Hematopoietic multipotent progenitor cell treated with erythropoietin and hydrocortisone succinate and interleukin-3 and kit ligand, for 17 days (in vitro differentiated cells): ENCODE results near the gene SACM1L.
"Not testable (repeated sequence)": the region's sequence is repeated elsewhere in the genome, so short reads cannot be mapped to it uniquely, and the experiment has no call there.

Experiments
- DNase-seq: peaks from one replicate; pipeline ENCODE4 v3.0.0-alpha.2; 2015; ENCODE audit warnings: low spot score

SACM1L gene

DNA sequence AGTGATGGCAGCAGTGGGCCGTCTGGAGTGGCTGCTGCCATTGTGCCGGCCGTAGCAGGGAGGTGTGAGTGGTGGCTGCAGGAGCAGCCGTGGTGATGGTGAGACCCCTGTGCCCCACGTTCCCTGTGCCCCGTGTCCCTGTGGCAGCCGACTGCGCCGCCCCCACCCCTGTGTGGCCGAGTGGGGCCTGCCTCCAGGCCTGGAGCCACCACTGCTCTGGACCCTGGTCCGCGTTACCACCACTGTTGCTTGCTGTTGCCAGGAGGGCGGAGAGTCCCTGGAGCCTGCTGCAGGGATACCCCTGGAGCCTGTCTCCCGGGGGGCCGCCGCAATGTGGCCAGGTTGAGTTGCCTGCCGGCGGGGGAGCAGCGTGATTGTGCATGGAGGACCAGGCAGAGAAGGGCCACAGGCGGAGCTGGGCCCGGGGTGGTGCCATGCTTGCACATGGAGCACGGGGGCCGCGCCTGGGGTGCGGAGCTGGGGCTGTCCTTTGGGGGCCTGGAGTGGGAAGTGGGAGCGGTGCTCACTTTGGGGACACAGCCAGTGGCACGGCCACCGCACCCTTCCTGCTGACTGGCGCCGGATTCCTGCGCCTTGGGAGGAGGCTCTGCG lies 57.1 kb downstream of the SACM1L start:
- no peak for DNase-seq

DNA sequence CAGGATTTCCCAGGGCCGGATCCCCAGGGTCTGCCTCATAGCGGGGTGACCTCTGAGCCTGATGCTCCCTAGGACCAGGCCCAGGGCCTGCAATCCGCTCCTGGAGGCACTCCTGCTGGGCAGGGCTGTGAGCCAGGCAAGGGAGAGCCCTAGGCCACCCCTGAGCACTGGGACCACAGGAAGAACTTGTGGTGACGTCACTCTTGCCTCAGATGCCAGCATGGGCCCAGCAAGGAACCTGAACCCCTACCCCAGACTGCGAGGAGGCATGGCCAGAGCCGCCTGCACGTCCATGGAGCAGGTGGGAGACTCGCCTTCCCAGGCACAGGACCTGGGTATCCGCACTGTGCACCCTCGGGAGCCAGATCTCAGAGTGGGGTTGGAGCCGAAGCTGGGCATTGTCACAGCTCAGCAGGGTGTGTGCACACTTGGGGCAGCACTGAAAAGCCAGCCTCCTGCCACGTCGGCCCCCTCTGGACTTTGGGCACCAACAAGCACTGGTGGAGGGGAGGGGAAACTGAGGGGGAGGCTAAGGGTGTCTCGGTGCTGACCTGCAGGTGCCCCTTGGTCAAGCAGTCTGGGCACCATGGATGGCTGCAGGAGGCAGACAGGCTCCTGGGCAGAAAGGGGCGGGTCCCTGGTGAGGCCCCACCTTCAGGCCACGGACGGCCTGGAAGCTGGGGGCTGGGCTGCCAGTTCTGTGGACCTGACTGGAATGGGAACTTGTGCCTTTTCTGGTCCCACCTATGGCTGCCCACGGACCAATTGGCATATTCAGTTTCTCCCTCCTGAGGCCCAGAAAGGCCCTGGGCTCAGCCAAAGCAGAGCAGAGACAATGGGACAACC lies 57.8 kb downstream of the SACM1L start:
- no peak for DNase-seq

- no peak for DNase-seq
Observed at GRCh38 chr3:45748068-45748467, 58.9 kb downstream of the SACM1L start.

DNA sequence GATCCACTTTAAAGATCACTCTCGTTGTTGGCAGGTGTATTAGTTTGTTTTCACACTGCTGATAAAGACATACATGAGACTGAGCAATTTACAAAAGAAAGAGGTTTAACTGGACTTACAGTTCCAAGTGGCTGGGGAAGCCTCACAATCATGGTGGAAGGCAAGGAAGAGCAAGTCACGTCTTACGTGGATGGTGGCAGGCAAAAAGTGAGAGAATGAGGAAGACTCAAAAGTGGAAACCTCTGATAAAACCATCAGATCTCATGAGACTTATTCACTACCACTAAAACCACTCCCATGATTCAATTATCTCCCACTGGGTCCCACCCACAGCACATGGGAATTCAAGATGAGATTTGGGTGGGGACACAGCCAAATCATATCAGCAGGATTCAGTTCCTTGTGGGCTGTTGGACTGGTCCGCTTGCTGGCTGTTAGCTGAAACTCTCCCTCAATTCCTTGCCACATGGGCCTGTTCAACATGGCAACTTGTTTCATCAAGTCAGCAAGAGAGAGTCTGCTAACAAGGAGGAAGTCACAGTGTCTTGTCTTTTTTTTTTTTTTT lies 59.9 kb downstream of the SACM1L start:
- not testable (repeated sequence) for DNase-seq

DNA sequence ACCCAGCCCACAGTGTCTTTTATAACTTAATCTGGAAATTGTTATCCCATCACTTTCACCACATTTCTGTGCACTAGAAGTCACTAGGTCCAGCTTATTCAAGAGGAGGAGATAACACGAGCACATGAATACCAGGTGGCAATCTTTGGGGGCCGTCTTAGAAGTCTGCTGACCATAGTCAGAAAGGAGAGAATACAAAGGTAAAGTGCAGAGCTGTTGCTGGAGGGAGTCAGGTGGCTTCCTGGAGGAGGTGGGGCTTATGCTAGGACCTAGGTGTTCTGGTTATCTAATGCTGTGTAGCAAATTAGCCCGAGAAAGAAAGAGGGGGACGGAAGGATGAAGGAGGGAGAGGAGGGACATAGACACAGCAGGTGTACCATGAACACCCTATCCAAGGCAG lies 60.7 kb downstream of the SACM1L start:
- no peak for DNase-seq

GRCh38 chr3:45751537-45752242 lies 62.5 kb downstream of the SACM1L start:
- no peak for DNase-seq

DNA sequence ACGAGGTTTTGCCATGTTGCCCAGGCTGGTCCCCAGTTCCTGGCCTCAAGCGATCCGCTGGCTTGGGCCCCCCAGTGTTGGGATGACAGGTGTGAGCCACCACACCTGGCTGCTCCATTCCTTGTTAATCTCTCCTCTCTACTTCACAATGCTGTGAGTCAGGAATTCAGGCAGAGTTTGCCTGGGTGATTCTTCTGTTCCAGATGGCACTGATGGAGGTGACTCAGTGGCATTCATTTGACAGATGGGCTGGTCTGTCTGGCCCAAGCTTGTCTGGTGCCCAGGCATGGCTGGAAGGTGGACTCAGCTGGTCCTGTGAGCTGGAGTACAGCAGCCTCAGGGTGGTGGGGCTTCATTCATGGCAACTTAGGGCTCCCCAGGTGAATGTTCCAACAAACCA lies 63.9 kb downstream of the SACM1L start:
- DNase-seq, result no peak

DNA sequence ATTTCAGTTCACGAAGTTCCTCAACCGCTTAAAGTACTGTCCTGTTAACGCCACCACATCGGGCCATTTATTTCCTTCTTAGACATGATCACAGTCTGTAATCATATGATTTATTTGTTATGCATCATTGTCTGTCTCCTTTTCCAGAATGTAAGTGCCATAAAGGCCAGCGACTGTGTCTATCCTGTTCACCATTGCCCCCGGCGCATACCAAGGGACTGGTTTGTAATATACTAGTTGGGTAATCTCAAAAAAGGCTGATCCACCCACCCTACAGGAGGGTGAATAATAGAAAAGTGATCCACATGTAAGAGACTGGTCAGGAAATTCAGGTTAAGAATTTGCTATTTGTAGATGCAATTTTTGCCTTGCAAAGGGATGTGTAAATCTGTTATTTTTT lies 65.3 kb downstream of the SACM1L start:
- no peak for DNase-seq

- DNase-seq, result no peak
Observed at GRCh38 chr3:45756055-45756454, 66.9 kb downstream of the SACM1L start.

DNA sequence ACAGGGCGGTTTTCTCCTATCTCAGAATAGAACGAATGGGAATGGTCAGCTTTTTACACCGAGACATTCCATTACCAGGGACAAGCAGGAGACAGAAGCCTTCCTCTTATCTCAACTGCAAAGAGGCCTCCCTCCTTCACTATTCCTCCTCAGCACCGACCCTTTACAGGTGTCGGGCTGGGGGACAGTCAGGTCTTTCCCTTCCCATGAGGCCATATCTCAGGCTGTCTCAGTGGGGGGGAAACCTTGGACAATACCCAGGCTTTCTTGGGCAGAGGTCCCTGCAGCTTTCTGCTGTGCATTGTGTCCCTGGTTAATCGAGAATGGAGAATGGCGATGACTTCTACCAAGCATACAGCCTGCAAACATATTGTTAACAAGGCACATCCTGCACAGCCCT lies 67.9 kb downstream of the SACM1L start:
- not testable (repeated sequence) for DNase-seq

GRCh38 chr3:45758871-45759270 lies 69.7 kb downstream of the SACM1L start:
- DNase-seq, result no peak

DNA sequence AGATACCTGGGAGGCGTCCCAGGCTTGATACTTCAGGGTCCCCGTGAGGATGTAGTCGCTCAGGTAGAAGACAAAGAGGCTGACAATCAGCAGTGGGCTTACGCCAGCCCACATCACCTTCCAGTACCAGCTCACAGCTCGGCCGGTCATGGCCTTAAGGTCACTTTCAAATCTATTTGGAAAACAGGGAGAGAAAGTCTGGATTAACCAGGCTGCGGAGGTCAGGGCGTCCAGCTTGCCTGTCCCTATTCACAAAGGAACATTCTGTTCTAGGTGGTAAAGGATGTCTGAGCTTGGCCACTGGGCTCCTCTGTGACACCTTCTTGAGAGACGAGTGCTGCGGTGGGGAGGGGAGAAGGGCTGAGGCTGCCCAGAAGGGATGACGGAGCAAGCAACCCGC lies 70.7 kb downstream of the SACM1L start:
- no peak for DNase-seq

- peak; percentile 48 for DNase-seq
Observed at GRCh38 chr3:45760878-45761711, 71.9 kb downstream of the SACM1L start.

GRCh38 chr3:45761831-45762230 lies 72.6 kb downstream of the SACM1L start:
- no peak for DNase-seq

DNA sequence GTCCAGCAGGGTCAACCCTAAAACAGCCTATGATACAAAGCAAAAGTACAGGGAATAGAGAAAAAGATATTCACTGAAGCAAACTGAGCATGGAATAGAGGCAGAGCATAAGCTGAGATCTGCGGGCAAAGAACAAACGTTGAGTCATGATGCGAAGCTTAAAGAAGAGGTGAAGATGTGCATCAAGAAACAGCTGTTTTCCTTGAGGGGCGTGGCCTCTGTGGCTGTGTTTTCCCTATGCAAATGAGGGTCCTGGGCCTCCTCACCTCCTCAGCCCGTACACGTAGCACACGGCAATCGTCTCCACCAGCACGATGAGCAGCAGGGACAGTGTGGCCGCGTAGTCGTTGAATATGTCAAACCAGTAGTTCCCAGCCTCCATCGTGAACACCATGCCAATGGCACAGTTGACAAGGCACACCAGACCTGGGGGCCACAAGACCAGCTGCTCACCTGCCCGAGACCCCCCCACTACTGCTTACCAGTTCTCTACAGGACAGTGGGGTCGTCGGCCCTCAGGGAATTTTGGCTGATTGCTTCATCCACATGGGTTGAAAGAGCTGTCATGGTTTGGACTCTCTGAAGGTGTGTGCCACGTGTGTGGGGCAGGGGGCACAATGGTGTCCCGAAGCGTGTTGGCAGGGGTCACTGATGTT lies 73.6 kb downstream of the SACM1L start:
- no peak for DNase-seq

- DNase-seq, result no peak
Observed at GRCh38 chr3:45763303-45763675, 74.1 kb downstream of the SACM1L start.

DNA sequence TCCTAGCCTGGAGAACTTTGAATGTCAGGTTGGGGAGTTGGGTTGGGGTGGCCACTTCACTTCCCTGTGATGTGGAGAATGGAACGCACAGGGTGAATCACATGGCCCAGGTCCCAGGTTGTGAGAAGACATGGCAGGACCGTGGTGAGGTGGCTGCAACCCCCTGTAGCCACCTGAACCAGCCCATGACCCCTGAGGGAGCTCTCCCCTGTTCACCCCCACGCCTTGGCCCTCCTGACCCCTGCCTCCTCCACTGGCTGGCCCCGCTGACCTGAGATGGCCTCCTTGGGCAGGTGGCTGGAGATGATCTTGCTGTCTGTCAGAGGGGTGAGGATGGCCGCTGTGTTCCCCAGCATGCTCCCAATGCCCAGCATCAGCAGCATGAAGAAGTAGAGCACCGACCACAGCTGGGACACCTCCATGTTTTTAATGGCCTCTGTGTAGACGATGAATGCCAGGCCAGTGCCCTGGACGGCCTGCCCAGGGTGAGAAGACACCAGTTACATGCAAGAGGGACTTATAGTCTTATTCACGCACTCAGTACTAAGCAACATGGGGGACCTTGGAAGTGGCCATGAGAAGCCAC lies 76.2 kb downstream of the SACM1L start:
- DNase-seq, result no peak

DNA sequence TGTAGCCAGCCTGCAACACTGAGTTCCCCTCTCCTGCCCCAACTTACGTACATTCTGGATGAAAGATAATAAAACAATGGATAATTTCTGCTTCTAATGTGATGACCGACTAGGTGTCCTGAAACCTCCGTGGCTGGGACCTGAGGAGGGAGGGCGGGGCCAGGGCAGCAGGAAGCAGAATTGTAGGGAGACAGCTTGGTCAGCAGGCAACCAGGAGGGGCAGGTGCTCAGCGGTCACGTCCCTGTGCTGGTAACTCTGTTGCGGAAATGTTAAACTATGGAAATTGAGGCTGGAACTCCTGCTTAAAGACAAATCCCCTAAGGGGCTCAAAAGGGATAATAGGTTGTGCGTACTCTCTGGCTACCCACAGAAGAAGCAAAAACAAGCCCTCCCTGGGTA lies 76.8 kb downstream of the SACM1L start:
- DNase-seq, result no peak

DNA sequence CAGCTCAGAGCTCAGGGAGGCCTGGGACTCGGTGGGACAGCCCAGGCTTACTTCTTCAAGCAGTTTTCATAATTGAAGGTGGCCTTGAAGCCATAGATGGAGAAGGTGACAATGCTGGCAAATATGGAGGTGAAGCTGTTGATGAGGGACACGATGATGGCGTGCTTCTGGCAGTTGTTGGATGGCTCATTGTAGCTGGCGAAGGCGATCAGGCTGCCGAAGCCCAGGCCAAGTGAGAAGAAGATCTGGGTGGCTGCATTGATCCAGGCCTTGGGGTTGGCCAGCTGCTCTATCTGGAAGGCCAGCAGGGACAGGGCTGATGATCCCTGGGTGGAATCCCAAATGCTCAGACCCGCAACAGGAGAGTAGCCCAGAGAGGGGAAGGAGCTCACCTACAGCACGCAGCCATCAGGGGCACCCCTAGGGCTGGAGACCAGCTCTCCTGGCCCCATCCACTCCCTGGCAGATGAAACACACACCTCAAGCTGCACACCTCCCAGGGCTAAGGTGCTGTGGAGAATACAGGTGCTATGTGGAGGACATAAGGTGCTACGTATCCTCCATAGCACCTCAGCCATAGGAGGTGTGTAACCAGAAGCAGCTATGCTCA lies 82.1 kb downstream of the SACM1L start:
- DNase-seq, result no peak

DNA sequence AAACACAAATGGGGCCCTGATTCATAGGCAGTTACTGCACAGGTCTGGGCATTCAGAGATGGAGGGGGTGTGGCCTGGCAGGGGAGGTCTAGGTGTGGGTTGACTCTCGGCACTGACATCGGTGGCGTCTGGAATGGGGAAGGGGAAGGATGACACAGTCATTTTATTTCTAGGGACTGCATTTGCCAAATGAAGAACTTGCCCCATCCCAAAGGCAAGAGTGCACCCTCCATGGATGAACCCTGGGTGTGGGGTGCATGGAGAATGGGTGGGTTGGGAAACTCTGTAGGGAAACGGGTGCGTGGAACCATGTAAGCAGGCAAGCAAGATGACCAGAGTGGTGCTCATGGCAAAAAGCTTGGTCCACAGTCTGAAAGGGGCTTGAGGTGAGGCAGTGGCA lies 82.6 kb downstream of the SACM1L start:
- no peak for DNase-seq
